HepG2 (cell line): ENCODE data around the gene ABHD17A. TPM values are rescaled to one million over a fixed set of nuclear protein-coding genes. Genes with fewer than 3 reads are reported as not detected.

Experiments used
- ATF7-NPFF ChIP-seq: sonication (generic); formaldehyde crosslinking; IDR thresholded peaks from 2 replicates; pipeline ENCODE4 v1.8.1; 2023; ENCODE audit warnings: mild to moderate bottlenecking, low read depth, missing genetic modification reagents, moderate library complexity
- GABPB1 ChIP-seq: IDR thresholded peaks from 2 replicates; pipeline ENCODE4 v1.6.1; 2016; ENCODE audit warnings: mild to moderate bottlenecking, missing genetic modification reagents, moderate library complexity, missing compliant biosample characterization
- GFI1 ChIP-seq: sonication (generic); formaldehyde crosslinking; IDR thresholded peaks from 2 replicates; pipeline ENCODE4 v1.5.0; 2020; ENCODE audit warnings: missing genetic modification reagents, mild to moderate bottlenecking, borderline replicate concordance
- HMGXB4 ChIP-seq, 2 experiments: sonication (generic) in 1 of 2; formaldehyde crosslinking in 1 of 2; IDR thresholded peaks; 2 replicates each; pipeline versions ENCODE4 v1.4.0 to v1.6.1; 2018 to 2020; ENCODE audit warnings: missing genetic modification reagents in 2 of 2, borderline replicate concordance in 1 of 2, low read depth in 1 of 2, mild to moderate bottlenecking in 1 of 2, missing biosample characterization in 1 of 2
- KDM2A ChIP-seq: sonication (generic); formaldehyde crosslinking; IDR thresholded peaks from 2 replicates; pipeline ENCODE4 v1.4.0; 2020; ENCODE audit warnings: low read depth, missing genetic modification reagents, borderline replicate concordance
- PRDM15 ChIP-seq: sonication (generic); formaldehyde crosslinking; IDR thresholded peaks from 2 replicates; pipeline ENCODE4 v1.4.0; 2020; ENCODE audit warnings: missing genetic modification reagents
- RBFOX2 ChIP-seq: fragments of 200-400 bp; formaldehyde crosslinking; IDR thresholded peaks from 2 replicates; pipeline ENCODE4 v1.6.1; 2017; ENCODE audit warnings: low read depth, mild to moderate bottlenecking, low read length
- SAP130 ChIP-seq: IDR thresholded peaks from 2 replicates; pipeline ENCODE4 v1.6.1; 2016; ENCODE audit warnings: low read depth
- TARDBP ChIP-seq: sonication (generic); formaldehyde crosslinking; IDR thresholded peaks from 2 replicates; pipeline ENCODE4 v1.8.0; 2022; ENCODE audit warnings: mild to moderate bottlenecking, missing genetic modification reagents
- ZNF33A ChIP-seq: sonication (generic); formaldehyde crosslinking; IDR thresholded peaks from 2 replicates; pipeline ENCODE4 v1.5.1; 2020; ENCODE audit warnings: missing genetic modification reagents, mild to moderate bottlenecking, moderate library complexity, borderline replicate concordance
- polyA plus RNA-seq, 8 experiments: library from polyadenylated mRNA; depleted of rRNA in 3 of 8; stranded (reverse) in 7 of 8; unstranded in 1 of 8; fragments of >200 nt; fragmentation: Illumina TruSeq in 4 of 8; extraction: Trizol in 4 of 8; gene quantifications; 2 replicates each; pipeline versions ENCODE4 v1.2.1 to v1.2.3, GENCODE V29; 2011 to 2016; ENCODE audit warnings: low read depth in 4 of 8, missing spikeins in 1 of 8, mixed read lengths in 1 of 8; ENCODE audit not compliant: insufficient read depth in 1 of 8
- total RNA-seq, 5 experiments: library from RNA; depleted of rRNA; stranded (reverse); fragments of >200 nt; fragmentation: Illumina TruSeq; extraction: Trizol; gene quantifications; 2 replicates each; pipeline ENCODE4 v1.2.3, GENCODE V29; 2016; ENCODE audit warnings: low read depth in 1 of 5
- TF ChIP-seq, protein P1 (sequence below): sonication (generic); formaldehyde crosslinking; IDR thresholded peaks from 2 replicates; pipeline ENCODE4 v1.8.0; 2022; ENCODE audit warnings: missing genetic modification reagents, mild to moderate bottlenecking, borderline replicate concordance

The ABHD17A gene
- total and polyA plus RNA-seq, 2 of the 13 experiments (the other 11 are each of a cell fraction or from before 2014, with no cell fraction given), result 27.7 to 40.8 TPM

DNA sequence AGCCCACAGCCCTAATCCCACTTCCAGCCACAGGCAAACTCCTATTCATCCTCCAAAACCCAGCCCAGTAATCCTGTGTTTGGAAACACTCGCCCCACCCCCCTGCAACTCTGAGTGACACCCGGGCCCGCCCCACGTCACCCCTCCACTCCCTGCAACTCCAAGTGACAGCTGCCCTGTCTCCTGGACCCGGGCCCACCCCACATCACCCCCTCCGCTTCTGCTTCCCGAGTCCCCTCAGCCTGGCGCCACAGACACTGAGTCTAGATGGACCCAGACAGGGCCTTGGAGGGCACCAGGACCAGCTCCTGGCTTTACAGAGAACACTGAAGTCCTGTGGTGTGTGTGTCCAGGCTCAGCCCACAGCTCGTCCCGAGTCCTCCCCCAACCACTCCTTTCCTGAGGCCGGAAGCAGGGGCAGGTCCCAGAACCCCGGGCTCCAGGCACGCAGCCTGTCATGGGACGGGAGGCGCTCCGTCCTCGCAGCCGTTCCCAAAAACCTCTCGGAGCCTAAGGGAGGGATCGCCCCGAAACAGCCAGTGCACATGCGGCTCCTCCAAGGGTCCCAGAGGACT lies 44.7 kb downstream of the ABHD17A start (continued):
- TF ChIP-seq SAP130 (CRISPR knock-in tag) (peak; percentile 70), HMGXB4 (CRISPR knock-in tag; IDR thresholded peaks at IDR 0.05; ENCODE audit: borderline replicate concordance in 1 of 2, low read depth in 1 of 2) (peak in 1 of 2 experiments; percentile 22; a peak in 1 of 4 replicates), KDM2A (CRISPR knock-in tag) (0 out of 2 replicates have a peak, but pooled peaks have one; percentile 32), ATF7-NPFF (CRISPR knock-in tag) (no peak), GFI1 (CRISPR knock-in tag) (0 out of 2 replicates have a peak, but pooled peaks have one; percentile 27), RBFOX2 (peak; percentile 6; the same call in 1 of the 2 replicates), TARDBP (CRISPR knock-in tag) (0 out of 2 replicates have a peak, but pooled peaks have one; percentile 3), PRDM15 (CRISPR knock-in tag) (peak; percentile 70; the same call in 1 of the 2 replicates), ZNF33A (CRISPR knock-in tag) (no peak), GABPB1 (CRISPR knock-in tag) (peak; percentile 29; the same call in 1 of the 2 replicates)
- TF ChIP-seq, protein P1, sequence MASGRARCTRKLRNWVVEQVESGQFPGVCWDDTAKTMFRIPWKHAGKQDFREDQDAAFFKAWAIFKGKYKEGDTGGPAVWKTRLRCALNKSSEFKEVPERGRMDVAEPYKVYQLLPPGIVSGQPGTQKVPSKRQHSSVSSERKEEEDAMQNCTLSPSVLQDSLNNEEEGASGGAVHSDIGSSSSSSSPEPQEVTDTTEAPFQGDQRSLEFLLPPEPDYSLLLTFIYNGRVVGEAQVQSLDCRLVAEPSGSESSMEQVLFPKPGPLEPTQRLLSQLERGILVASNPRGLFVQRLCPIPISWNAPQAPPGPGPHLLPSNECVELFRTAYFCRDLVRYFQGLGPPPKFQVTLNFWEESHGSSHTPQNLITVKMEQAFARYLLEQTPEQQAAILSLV (CRISPR knock-in tag), result 0 out of 2 replicates have a peak, but pooled peaks have one; percentile 15
